HPDE6-E6E7 (cell line): ENCODE data around the gene TMUB2.
A peak's percentile ranks its signal among the peaks of the same experiment; 100 is the strongest.

Experiments used
- DNase-seq: peaks from one replicate; pipeline ENCODE4 v3.0.0; 2011; ENCODE audit warnings: missing footprints; ENCODE audit errors: extremely low spot score

The TMUB2 gene

DNA sequence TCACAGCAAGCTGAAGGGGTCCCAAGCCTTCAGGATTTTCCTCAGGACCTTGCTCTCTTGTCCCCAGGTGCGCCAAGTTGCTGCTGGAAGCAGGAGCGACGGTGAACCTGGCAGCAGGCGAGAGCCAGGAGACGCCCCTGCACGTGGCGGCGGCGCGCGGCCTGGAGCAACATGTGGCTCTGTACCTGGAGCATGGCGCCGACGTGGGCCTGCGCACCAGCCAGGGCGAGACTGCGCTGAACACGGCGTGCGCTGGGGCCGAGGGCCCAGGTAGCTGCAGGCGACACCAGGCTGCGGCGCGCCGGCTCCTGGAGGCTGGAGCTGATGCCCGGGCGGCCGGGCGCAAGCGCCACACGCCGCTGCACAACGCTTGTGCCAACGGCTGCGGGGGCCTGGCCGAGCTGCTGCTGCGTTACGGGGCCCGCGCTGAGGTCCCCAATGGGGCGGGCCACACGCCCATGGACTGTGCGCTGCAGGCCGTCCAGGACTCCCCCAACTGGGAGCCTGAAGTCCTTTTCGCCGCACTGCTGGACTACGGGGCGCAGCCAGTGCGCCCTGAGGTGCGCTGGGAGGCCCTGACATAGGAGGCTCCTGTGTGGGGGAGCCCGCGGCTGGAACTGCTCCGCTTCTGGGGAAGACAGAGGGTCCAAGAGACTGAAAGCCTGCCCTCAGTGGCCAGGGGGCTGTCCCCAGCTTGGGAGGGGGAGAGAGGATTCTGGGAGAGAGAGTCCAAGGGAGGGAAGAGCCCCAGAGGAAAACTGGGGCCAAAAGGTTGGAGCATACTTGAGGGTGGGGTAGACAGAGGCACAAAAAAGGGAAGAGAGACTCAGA, 9.9 kb upstream of the TMUB2 start:
- no peak for DNase-seq

DNA sequence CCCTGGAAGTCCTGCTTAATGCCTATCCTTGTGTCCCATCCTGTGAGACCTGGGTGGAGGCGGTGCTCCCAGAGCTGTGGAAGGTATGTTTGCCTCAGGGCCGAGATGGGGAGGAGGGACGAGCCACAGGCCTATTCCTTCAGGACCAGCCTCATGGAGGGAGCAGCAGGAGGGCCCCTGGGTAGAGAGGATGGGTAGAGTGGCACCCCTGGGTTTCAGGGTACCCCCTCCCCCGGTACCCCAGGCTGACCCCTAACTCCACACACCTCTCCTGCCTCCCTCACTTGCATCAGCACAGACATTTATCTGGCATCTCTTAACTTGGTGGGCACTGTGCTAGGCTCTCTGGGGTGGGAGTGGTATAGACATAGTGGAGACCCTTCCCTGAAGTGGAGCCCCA, 9.1 kb upstream of the TMUB2 start:
- no peak for DNase-seq

- no peak for DNase-seq
Observed at GRCh38 chr17:44178133-44178532, 8.6 kb upstream of the TMUB2 start.

GRCh38 chr17:44183024-44183423, 3.7 kb upstream of the TMUB2 start:
- DNase-seq: no peak

DNA sequence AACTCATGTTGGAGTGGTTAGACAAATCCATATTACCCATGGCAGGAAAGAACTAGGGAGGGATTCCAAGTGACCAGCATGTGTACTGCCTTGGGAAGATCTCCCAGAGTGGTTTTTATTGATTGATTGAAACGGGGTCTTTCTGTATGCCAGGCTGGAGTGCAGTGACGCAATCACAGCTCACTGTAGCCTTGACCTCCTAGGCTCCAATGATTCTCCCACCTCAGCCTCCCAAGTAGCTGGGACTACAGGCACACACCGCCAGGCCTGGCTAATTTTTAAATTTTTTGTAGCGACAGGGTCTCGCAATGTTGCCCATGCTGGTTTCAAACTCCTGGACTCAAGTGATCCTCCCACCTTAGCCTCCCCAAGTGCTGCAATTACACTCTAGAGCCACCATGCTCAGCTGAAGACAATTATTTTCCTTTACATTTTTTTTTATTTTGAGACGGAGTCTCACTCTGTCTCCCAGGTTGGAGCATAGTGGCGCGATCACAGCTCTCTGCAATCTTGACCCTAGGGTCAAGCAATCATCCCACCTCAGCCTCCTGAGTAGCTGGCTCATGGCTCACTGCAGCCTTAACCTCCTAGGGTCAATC, 2.5 kb upstream of the TMUB2 start:
- DNase-seq: no peak

GRCh38 chr17:44187131-44187899, 543 bp downstream of the TMUB2 start:
- DNase-seq: no peak

DNA sequence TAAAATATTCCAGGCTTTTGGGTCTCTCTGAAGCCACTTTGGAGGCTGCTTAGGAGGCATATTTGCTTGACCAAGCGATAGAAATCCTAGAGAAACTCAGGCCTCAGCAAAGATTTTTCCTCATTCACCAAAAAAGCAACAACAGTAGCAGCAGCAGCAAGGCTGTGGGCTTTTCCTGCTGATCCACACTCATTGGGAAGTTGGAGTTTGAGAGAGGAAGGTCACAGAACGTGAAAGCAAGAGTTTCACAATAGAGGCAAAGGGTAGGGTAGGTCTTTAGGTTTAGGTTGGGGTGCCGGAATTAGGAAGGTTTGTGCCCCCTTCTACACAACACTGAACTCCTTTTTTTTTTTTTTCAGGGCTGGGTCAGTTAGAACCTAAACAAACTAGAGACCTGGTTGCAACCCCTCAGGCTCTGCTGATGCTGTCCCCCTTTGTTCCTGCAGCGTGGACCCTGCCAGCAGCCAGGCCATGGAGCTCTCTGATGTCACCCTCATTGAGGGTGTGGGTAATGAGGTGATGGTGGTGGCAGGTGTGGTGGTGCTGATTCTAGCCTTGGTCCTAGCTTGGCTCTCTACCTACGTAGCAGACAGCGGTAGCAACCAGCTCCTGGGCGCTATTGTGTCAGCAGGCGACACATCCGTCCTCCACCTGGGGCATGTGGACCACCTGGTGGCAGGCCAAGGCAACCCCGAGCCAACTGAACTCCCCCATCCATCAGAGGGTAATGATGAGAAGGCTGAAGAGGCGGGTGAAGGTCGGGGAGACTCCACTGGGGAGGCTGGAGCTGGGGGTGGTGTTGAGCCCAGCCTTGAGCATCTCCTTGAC, 2.0 kb downstream of the TMUB2 start:
- no peak for DNase-seq

- DNase-seq: no peak
Observed at GRCh38 chr17:44190481-44190880, 3.7 kb downstream of the TMUB2 start.

DNA sequence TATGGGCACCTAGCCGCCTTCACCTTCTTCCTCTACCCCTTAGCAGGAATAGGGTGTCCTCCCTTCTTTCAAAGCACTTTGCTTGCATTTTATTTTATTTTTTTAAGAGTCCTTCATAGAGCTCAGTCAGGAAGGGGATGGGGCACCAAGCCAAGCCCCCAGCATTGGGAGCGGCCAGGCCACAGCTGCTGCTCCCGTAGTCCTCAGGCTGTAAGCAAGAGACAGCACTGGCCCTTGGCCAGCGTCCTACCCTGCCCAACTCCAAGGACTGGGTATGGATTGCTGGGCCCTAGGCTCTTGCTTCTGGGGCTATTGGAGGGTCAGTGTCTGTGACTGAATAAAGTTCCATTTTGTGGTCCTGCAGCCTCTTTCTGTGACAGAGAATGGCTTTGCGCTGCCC, 4.6 kb downstream of the TMUB2 start:
- no peak for DNase-seq

DNA sequence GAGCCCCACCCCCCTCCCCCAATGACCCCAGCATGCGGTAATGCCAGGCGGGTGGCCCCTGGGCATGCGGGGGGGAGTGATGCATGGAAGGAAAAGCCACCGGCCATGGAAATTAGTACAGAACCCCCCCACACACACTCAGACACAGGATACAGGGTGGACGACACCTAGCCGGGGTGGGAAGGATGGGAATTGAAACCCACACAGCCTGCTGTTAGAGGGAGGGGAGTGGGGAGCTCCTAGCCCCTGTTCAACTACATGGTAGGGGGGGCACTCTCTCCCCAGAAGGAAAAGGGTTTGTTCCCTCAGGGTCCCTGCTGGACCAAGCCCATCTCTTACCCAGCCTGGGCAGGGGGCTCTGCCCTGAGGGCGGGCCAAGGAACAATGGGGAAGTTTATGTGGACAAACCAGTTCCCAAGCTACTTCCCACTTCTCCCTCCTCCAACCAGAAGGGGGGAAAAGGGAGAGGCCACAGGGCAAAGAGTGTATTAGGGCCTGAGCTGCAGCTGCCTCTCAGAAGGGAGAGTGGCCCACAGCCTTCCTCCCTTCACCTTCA, 5.2 kb downstream of the TMUB2 start:
- DNase-seq: no peak

DNA sequence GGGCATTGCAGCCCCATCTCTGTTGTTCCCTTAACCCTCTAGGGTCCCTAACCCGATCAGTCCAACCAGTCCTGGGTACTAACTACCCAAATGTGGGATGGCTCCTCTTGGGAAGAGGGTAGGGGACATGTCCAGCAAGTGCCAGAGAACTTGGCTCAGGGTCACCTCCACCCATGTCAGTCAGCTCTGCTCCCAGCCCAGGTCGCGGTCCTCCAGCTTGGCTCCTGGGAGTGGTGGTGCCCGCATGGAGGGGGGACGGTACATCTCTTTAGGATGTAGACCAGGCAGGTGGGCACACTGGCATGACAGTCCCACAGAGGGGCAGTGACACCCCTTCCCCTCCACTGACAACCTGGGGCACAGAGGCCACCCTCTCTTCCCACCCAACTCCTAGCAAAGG, 6.0 kb downstream of the TMUB2 start:
- no peak for DNase-seq

DNA sequence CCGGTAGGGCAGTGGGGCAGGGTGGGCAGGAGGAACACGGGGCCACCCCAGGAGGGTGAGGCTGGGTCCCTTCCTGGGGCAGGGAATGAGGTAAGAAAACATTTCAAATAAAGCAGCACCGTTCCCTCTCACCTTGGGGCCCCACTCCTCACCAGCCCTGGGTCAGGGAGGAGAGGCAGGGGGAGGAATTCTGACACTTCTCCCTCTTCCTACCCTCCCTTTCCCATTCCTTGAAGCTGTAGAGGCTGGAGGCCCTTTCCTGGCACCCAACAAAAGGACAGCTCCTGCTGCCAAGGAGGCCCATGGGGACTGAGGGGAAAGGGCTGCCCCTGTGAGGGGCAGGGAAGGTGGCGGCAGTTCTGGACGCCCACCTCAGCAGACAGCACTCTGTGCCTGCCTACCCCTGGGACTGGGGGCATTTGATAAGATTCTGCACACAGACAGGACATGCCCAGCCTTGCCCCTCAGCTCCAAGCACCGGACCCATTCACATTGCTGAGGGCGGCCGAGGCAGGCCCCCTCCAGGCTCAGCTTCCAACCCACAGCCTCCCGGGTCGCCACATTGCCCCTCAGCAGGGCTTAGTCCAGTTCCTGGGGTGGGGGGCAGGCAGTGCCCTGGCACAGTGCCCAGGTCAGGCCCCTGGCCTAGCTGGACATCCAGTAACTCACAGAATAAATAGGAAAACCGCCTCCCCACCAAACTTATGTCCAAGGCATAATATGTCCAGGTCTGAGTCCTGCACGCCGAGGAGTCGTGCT, 6.7 kb downstream of the TMUB2 start:
- no peak for DNase-seq

GRCh38 chr17:44197107-44197506, 10.3 kb downstream of the TMUB2 start:
- no peak for DNase-seq

DNA sequence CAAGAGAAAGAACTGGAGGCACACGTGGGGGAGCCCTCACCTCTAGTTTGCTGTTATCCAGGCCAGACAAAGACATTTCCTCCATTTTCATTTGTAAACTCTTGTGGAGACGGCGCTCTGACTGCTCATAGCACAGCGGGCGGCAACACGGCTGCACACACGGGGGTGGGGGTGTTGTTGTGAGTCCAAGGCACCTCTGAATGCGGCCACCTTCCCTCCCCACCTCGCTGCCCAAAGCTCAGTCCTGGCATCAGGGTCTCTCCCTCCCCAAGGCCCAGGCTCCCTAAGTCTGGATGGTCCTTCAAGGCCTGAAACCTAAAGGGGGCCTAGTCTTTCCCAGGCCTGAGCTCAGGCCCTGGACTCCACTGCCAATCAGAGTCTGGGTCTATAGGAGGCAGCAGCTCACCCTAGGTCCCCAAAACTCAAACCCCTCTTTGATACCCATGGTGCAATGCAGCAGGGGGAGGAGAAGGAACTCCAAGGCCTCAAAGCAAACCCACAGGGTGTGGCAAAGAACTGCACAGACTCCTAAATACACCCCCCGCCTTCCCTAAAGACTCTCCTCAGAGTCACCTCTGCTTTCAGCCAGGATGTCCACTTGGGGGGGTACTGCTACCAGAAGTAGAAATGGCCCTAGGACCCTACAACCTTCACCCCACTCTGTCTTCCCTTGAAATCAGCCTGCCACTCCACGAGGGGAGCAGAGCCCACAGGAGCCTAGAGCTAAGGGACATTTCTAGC, 11.4 kb downstream of the TMUB2 start:
- DNase-seq: no peak

DNA sequence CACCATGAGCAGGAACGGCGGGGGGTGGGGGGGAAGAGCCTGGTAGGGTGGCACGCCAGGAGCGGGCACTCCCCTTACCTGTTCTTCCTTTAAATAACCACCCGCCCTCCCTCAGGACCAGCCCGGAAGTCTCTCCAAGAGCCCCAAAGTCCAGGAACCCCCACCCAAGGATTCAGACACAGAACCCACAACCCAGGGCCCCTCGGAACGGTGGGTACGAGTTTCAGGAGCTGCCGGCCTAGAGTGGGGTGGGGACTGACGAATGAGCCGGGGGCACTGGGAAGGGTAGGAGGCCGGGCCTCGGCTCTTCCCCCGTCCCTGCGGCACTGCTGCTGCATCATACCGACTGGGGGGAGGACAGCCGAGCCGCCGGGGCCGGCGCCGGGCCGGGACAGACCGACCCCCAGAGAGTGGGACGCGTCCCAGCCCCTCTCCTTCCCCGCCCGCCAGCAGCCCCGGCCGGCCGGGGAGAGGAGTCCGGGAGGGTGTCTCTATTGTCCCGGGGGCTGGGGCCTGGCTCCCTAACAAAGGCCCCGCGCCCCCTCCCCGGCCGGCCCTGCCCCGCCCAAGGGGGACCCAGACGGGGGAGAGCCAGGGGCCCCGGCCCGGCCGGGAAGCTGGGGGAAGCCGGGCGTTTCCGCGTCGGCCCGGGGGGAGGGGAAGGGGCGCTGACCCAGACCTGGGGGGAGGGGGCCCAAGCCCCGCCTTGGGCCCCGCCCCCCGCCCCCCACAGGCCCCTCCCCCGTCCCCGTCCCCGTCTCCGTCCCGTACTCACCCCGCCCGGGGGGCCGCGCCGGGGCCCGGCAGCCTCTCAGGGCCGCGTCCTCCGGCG, 12.2 kb downstream of the TMUB2 start:
- DNase-seq: no peak

DNA sequence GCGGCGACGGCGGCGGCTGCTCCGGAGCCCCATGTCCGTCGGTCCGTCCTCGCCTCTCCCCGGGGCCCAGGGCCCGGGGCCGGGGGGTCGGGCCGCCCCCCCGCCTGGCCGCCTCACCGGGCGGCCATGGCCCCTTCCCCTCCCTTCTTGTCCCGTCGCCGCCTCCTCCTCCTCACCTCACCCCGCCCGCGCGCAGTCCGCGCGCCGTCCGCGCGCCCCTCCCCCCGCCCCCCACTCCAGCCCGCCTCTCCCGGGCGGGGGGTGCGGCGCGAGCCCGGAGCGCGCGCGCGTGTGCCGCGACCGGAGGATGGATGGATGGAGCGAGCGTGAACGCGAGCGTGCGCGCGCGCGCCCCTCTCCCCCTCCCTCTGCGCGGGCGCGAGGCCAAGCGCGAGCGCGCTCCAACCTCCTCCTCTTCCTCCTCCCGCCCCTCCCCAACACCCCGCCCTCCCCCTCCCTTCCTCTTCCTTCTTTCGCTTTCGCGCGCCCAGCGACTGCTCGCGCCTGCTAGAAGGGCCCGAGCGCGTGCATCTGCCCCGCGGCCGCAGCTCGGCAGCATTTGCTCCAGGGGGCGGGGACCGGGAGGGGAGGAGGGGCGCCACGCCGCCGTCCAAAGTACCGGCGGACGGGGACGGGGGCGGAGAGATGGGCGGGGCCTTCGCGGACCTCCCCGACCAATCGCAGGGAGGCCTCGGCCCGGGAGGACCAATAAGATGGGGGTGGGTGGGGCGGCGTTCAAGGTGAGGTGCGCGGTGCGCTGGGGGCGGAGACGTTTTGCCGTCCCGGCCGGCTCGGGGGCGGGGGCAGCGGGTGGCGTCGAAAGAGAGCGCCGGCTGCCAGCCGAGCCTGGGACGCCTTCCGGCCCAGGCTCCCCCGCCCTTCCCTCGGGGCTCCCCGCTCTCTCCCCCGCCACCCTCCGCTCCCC, 13.0 kb downstream of the TMUB2 start, which contains the start of gene ATXN7L3:
Gene ATXN7L3 (minus strand): TSS at position 332 of the 925 bp plus-strand sequence. CDS start 1,814 bp downstream, outside the sequence.
- peak; percentile 98 for DNase-seq

DNA sequence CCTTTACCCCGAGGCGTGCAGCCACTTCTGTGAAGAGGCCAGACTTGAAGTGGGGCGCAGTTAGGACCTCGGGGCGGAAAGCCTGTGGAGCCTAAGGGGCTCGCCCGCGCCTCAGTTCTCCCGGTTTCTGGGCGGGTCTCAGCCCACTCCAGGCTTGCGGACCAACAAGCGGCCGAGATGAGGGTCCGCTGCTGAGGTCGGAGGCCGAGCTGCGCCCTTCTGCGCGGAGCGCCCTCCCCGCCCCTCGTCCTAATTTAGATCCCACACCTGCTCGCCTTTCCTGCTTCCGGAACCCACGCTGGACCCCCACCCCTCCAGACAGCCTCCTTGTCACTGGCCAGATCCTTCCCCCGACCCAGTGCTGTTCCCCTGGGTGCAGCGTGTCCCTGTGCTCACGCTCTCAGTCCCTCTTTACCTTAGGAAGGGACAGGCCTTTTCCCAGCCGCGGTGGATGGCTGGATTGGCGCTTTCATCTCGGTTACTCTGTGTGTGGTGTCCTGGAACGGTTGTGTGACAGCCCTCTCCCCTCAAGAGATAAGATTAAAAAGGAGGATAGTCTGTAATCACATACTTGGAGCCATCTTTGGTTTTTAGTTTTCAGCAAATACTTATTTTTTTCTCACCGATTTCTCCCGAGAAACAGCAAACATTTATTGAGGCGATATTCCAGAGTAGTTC, 13.8 kb downstream of the TMUB2 start:
- DNase-seq: no peak
